ENCODE results near the gene TRIM2.

DNA sequence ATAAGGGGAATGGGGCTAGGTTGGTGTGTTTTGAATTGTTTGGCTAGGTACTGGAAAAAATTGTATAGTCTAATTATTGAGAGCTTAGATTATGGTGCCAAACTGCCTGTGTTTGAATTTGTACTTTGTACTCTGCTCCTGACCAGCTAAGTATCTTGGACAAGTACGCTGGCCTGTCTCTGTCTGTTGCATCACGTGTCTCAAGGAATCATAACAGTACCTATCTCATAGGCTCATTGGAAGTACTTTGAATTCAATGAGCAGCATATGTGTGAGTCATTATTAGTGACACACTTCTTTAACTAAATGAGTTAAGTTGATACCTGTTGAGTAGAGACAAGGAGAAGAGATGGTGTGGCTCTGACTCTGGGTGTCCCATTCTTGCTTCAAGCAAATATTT is 70.7 kb downstream of the TRIM2 start:
- TF ChIP-seq CTCF (conservative IDR thresholded peaks at IDR 0.05; ENCODE audit: low read depth, low read length) (no peak), EZH2 (IDR thresholded peaks at IDR 0.05; ENCODE audit: borderline replicate concordance, low read depth, low read length, poor library complexity, severe bottlenecking) (no peak)

All from A673 (cell line).